Measurements from ENCODE around the gene ABHD2.

GRCh38 chr15:89096664-89097063, 8.4 kb downstream of the ABHD2 start:
- TF ChIP-seq CTCF (IDR thresholded peaks at IDR 0.05; ENCODE audit: low read depth, low read length, poor library complexity, severe bottlenecking) (no peak), EZH2phosphoT487 (IDR thresholded peaks at IDR 0.05; ENCODE audit: borderline replicate concordance, low read length) (no peak)

All from DOHH2 (cell line).